Measurements from ENCODE around the gene YBX1. TPM values are rescaled to one million over a fixed set of nuclear protein-coding genes. Genes with fewer than 3 reads are reported as not detected.

The YBX1 gene
- total RNA-seq, 4 donors from 2014 or later, result 377 to 579 (median 441) TPM

GRCh38 chr1:42734201-42735035 is 52.2 kb downstream of the YBX1 start:
- no peaks in the 10 kb centered on the region for H3K27me3 ChIP-seq
- H3K27ac ChIP-seq, result peak overlapping the region in 2 of 4 donors; percentile 36 to 85
- no peak for TF ChIP-seq EP300 (IDR thresholded peaks at IDR 0.05)
- no peak for TF ChIP-seq CTCF (IDR thresholded peaks at IDR 0.05)
- no peak for TF ChIP-seq POLR2A (IDR thresholded peaks at IDR 0.05)
- DNase-seq (ENCODE audit: low spot score in 2 of 2), result no peak
- peaks cover 0 to 27% (median 0%) of the 10 kb centered on the region in 3 donors for H3K36me3 ChIP-seq
- no peak overlapping the region for H3K4me3 ChIP-seq
- WGBS, 2 donors, result 78 to 79% methylated on average over 7 of the region's 7 CpGs
- no peaks in the 10 kb centered on the region for H3K9me3 ChIP-seq
- peaks cover 0 to 31% (median 0%) of the 10 kb centered on the region in 4 donors for H3K4me1 ChIP-seq

- no peaks in the 10 kb centered on the region for H3K9me3 ChIP-seq
- 60 to 66% methylated on average over 9 to 11 of the region's 11 CpGs for WGBS, 2 donors
- no peak for TF ChIP-seq EP300 (IDR thresholded peaks at IDR 0.05)
- no peak for TF ChIP-seq POLR2A (IDR thresholded peaks at IDR 0.05)
- TF ChIP-seq CTCF (IDR thresholded peaks at IDR 0.05), result no peak
- H3K4me1 ChIP-seq, result peaks cover 0 to 36% (median under 1%) of the 10 kb centered on the region in 4 donors
- DNase-seq (ENCODE audit: low spot score in 2 of 2), result no peak
- H3K36me3 ChIP-seq, result peaks cover 0 to 27% (median 0%) of the 10 kb centered on the region in 3 donors
- H3K4me3 ChIP-seq, result no peak overlapping the region
- H3K27ac ChIP-seq, result peak overlapping the region in 2 of 4 donors; percentile 36 to 85
- H3K27me3 ChIP-seq, result no peaks in the 10 kb centered on the region
These were observed 52.8 kb downstream of the YBX1 start for GRCh38 chr1:42735056-42735455.

GRCh38 chr1:42735477-42736105 is 53.4 kb downstream of the YBX1 start:
- DNase-seq (ENCODE audit: low spot score in 2 of 2), result no peak
- H3K27ac ChIP-seq, result peak overlapping the region in 2 of 4 donors; percentile 74 to 85
- no peaks in the 10 kb centered on the region for H3K27me3 ChIP-seq
- WGBS, 2 donors, result 83% methylated on average over 8 of the region's 14 CpGs; no CpG with 5 or more reads in 1 of the 2 donors
- TF ChIP-seq POLR2A (IDR thresholded peaks at IDR 0.05), result no peak
- TF ChIP-seq CTCF (IDR thresholded peaks at IDR 0.05), result no peak
- no peak for TF ChIP-seq EP300 (IDR thresholded peaks at IDR 0.05)
- no peaks in the 10 kb centered on the region for H3K9me3 ChIP-seq
- peaks cover 0 to 27% (median 0%) of the 10 kb centered on the region in 3 donors for H3K36me3 ChIP-seq
- peak overlapping the region in 1 of 4 donors; percentile 51 for H3K4me3 ChIP-seq
- H3K4me1 ChIP-seq, result peaks cover 0 to 40% (median 3%) of the 10 kb centered on the region in 4 donors

GRCh38 chr1:42736152-42736551 is 53.9 kb downstream of the YBX1 start:
- Histone ChIP-seq H3K27ac (peak overlapping the region in 2 of 4 donors; percentile 74 to 85), H3K4me3 (peak overlapping the region in 1 of 4 donors; percentile 51), H3K4me1 (peaks cover 0 to 43% (median 5%) of the 10 kb centered on the region in 4 donors), H3K36me3 (peaks cover 0 to 27% (median 0%) of the 10 kb centered on the region in 3 donors), H3K27me3 (no peaks in the 10 kb centered on the region), H3K9me3 (no peaks in the 10 kb centered on the region)
- 46 to 59% methylated on average over 3 to 4 of the region's 4 CpGs for WGBS, 2 donors
- TF ChIP-seq CTCF (IDR thresholded peaks at IDR 0.05) (peak in 3 of 5 experiments; percentile 6 to 29 (median 19)), POLR2A (IDR thresholded peaks at IDR 0.05) (no peak)
- DNase-seq (ENCODE audit: low spot score in 2 of 2), result no peak

Data from tibial nerve (tissue), 4 donors.